ENCODE data around the gene NUP214.
A peak's percentile ranks its signal among the peaks of the same experiment; 100 is the strongest.
"Not testable (repeated sequence)": the region's sequence is repeated elsewhere in the genome, so short reads cannot be mapped to it uniquely, and the experiment has no call there.

Gene NUP214

DNA sequence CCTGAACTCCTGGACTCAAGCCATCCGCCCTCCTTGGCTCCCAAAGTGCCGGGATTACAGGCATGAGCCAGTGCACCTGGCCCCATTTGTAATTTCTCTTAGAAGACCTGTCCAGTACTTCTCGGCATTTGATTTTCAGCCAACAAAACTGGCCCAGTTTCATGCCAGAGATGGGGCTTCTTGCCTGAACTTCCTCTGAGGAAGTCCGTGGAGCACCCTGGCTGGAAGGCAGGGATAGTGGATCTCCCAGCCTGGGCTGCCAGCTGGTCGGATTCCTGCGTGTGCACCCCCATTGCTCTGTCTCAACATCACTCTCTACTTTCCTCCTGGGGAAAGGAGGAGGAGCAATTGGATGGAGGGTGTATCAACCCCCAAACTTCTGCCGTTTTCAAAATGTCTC, 111.9 kb downstream of the NUP214 start:
- no peaks in the 10 kb centered on the region for H3K9me3 ChIP-seq (ENCODE audit: control insufficient read depth, insufficient read depth, low read length)
- peaks cover 15% of the 10 kb centered on the region for H3K4me1 ChIP-seq (ENCODE audit: control insufficient read depth, insufficient read depth, low read length)
- peaks cover 31% of the 10 kb centered on the region for H3K36me3 ChIP-seq (ENCODE audit: control insufficient read depth, insufficient read depth, low read length)
- H3K4me3 ChIP-seq (ENCODE audit: low read depth, low read length), result no peak overlapping the region
- no peak overlapping the region for H3K9ac ChIP-seq (ENCODE audit: low read depth, low read length)
- H3K27ac ChIP-seq (ENCODE audit: low read depth, low read length), result no peak overlapping the region
- H3K27me3 ChIP-seq (ENCODE audit: control insufficient read depth, insufficient read depth, low read length), result no peaks in the 10 kb centered on the region

DNA sequence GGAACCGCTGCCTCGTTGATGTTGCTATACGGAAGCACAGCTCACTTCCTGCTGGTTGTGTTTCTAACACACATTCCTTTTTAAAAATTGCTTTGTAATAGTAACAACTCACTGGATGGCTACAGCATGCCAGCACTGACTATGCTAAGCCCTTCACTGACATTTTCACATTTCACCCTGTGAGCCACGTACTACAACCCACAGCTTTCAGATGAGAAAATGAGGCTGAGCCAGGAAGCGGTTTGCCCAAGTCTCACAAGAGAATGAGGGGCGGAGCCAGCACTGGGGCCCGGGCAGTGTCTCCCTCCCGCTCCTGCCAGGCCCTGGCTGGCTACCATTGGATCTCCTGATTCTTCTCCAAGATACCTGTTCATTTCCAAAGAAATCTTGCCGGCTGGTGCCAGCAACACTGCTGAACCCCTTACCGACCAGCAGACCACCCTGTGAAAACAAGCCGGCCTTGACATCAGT, 112.6 kb downstream of the NUP214 start:
- peaks cover 26% of the 10 kb centered on the region for H3K36me3 ChIP-seq (ENCODE audit: control insufficient read depth, insufficient read depth, low read length)
- H3K9ac ChIP-seq (ENCODE audit: low read depth, low read length), result no peak overlapping the region
- H3K9me3 ChIP-seq (ENCODE audit: control insufficient read depth, insufficient read depth, low read length), result no peaks in the 10 kb centered on the region
- peak overlapping the region; percentile 32 for H3K27ac ChIP-seq (ENCODE audit: low read depth, low read length)
- no peak overlapping the region for H3K4me3 ChIP-seq (ENCODE audit: low read depth, low read length)
- H3K4me1 ChIP-seq (ENCODE audit: control insufficient read depth, insufficient read depth, low read length), result peaks cover 15% of the 10 kb centered on the region
- H3K27me3 ChIP-seq (ENCODE audit: control insufficient read depth, insufficient read depth, low read length), result no peaks in the 10 kb centered on the region

DNA sequence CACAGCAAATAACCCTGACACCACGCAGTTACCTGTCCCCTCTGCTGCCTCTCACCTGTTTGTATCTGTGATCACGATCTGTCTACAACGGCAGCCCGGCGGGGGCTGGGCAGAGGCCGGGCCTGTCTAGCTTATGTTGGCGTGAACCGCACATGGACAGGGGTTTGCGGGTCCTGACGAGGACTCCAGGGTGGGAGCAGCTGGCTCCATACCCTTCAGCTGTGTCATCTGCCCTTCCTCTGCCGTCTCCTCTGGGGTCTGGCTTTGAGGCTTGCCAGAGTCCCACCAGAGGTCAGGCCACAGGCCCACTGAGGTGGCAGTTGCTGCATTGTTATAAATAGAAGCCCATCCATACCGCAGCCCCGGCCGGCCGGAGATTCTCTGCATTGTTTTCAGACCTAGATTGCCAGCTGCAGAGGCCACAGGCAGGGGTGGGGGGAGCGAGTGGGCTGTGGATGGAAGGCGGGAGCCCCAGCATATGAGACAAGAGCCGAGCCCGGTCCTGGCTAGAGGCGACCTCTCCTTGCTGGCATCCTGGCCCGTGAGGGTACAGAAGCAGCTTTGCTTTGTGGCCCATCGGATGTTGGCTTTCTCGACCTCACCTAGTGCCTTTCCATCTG, 113.1 kb downstream of the NUP214 start:
- peaks cover 15% of the 10 kb centered on the region for H3K4me1 ChIP-seq (ENCODE audit: control insufficient read depth, insufficient read depth, low read length)
- H3K9ac ChIP-seq (ENCODE audit: low read depth, low read length), result no peak overlapping the region
- no peaks in the 10 kb centered on the region for H3K27me3 ChIP-seq (ENCODE audit: control insufficient read depth, insufficient read depth, low read length)
- H3K9me3 ChIP-seq (ENCODE audit: control insufficient read depth, insufficient read depth, low read length), result no peaks in the 10 kb centered on the region
- H3K27ac ChIP-seq (ENCODE audit: low read depth, low read length), result peak overlapping the region; percentile 32
- H3K4me3 ChIP-seq (ENCODE audit: low read depth, low read length), result no peak overlapping the region
- H3K36me3 ChIP-seq (ENCODE audit: control insufficient read depth, insufficient read depth, low read length), result peaks cover 21% of the 10 kb centered on the region

DNA sequence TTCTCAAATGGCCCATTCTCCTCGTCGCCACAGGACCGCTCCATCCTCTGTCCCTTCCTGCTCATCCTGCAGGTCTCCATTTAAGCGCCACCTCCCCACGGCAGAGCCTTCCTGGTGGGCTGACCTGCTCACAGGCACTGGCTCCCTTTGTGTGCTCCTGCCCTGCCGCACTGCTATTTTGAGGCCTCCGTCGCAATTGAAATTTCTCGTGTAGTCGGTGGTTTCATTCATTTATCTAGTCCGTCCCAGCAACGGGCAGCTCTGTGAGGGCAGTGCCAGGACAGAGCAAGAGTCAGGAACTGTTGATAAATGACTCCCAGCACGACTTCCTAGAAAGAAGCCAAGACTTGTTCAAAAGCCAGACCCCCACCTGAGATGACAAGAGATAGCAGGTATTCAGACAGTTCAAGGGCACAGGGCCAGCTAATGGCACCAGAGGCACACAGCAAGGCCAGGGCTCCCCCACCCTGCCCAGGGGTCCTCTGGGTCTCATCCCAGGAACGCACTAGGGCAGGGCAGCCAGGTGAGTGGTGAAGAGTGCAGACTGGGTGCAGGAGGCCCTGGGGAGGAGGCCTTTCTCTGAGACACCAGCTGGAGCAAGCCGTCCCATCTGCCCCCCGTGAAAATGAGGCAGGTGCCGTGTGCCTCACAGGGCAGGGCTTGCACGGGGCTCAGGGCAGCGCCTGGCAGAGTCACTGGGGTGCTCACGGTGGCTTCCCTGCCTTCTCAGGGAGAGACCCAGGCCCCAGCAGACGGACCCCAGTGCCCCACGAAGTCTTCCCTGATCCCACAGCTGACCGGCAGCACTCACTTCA, 114.0 kb downstream of the NUP214 start:
- Histone ChIP-seq H3K4me3 (ENCODE audit: low read depth, low read length) (no peak overlapping the region), H3K9ac (ENCODE audit: low read depth, low read length) (no peak overlapping the region), H3K4me1 (ENCODE audit: control insufficient read depth, insufficient read depth, low read length) (peaks cover 15% of the 10 kb centered on the region), H3K36me3 (ENCODE audit: control insufficient read depth, insufficient read depth, low read length) (peaks cover 12% of the 10 kb centered on the region), H3K27ac (ENCODE audit: low read depth, low read length) (no peak overlapping the region), H3K9me3 (ENCODE audit: control insufficient read depth, insufficient read depth, low read length) (no peaks in the 10 kb centered on the region), H3K27me3 (ENCODE audit: control insufficient read depth, insufficient read depth, low read length) (no peaks in the 10 kb centered on the region)

DNA sequence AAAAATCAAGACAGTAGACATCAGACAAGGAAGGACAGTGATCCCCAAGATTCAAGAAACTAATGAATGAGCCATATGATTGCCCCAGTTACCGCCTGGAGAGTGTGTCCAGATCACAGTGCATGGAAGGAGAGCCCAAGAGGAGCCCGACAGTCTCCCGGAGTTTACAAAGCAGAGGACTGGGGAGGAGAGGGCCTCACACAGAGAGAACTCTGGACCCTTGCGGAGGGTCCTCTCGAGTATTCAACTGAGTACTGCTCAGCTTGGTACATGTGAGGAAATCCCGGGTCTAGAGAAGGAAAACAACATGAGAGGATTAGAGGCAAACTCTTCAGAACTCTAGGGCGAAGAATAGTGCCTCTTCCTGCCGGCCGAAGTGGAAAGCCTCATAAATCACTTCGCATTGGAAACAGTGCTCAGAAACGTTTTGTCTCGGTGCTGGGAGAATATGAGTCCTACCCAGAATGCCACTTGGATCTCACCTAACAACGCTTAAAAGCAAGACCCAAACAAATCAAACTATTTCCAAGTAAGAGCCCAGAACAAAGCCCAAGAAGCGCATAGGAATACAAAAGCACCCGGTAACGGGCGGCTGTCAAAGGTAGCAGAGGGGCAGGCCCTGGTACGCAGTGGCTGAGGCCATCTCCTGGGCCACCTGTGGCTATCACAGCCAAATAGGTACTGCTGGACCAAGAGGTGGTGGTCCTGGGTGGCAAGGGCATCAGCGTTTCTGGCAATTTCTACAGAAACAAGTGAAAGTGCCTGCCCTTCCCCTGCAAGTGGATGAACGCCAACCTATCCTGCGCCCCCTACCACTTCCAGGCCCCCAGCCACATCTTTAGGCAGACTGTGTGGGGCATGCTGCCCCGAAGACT, 114.9 kb downstream of the NUP214 start:
- H3K4me1 ChIP-seq (ENCODE audit: control insufficient read depth, insufficient read depth, low read length), result peaks cover 15% of the 10 kb centered on the region
- no peaks in the 10 kb centered on the region for H3K9me3 ChIP-seq (ENCODE audit: control insufficient read depth, insufficient read depth, low read length)
- H3K27me3 ChIP-seq (ENCODE audit: control insufficient read depth, insufficient read depth, low read length), result no peaks in the 10 kb centered on the region
- no peak overlapping the region for H3K4me3 ChIP-seq (ENCODE audit: low read depth, low read length)
- no peak overlapping the region for H3K9ac ChIP-seq (ENCODE audit: low read depth, low read length)
- H3K27ac ChIP-seq (ENCODE audit: low read depth, low read length), result no peak overlapping the region
- H3K36me3 ChIP-seq (ENCODE audit: control insufficient read depth, insufficient read depth, low read length), result peaks cover 4% of the 10 kb centered on the region; the same call in 1 of the 2 replicates

DNA sequence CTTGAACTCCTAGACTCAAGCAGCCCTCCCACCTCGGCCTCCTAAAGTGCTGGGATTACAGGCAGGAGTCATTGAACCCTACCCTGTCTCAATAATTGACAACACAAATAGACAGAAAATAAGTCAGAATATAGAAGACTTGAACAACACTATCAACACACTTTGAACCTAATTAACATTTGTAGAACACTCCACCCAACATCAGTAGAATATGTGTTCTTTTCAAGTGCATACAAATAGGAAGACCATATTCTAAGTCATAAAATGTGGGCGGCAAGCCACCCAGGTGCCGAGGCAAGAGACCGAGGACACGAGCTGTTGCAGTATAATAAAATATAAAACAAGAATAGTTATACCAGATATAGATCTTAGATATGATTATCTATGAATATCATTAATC, 118.9 kb downstream of the NUP214 start:
- H3K27me3 ChIP-seq (ENCODE audit: control insufficient read depth, insufficient read depth, low read length); H3K4me3 ChIP-seq (ENCODE audit: low read depth, low read length); H3K4me1 ChIP-seq (ENCODE audit: control insufficient read depth, insufficient read depth, low read length); H3K9me3 ChIP-seq (ENCODE audit: control insufficient read depth, insufficient read depth, low read length); H3K36me3 ChIP-seq (ENCODE audit: control insufficient read depth, insufficient read depth, low read length); H3K27ac ChIP-seq (ENCODE audit: low read depth, low read length); H3K9ac ChIP-seq (ENCODE audit: low read depth, low read length): not testable (repeated sequence)

DNA sequence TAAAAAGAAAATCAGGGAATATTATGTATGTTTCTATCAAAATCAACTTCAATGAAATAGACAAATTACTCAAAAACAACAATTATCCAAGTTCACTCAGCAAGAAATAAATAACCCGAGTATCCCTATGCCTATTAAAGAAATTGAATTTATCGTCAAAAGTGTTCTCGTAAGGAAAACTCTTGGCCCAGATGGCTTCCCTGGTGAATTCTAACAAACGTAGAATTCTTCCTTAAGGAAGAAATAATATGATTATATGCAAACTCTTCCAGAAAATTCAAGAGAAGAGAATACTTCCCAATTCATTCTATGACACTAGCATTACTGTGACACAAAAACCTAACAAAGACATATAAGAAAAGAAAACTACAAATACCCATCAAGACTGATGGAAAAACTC, 121.2 kb downstream of the NUP214 start:
- Histone ChIP-seq H3K36me3 (ENCODE audit: control insufficient read depth, insufficient read depth, low read length) (no peaks in the 10 kb centered on the region), H3K27ac (ENCODE audit: low read depth, low read length) (no peak overlapping the region), H3K9ac (ENCODE audit: low read depth, low read length) (no peak overlapping the region), H3K4me1 (ENCODE audit: control insufficient read depth, insufficient read depth, low read length) (no peaks in the 10 kb centered on the region), H3K4me3 (ENCODE audit: low read depth, low read length) (no peak overlapping the region), H3K27me3 (ENCODE audit: control insufficient read depth, insufficient read depth, low read length) (no peaks in the 10 kb centered on the region), H3K9me3 (ENCODE audit: control insufficient read depth, insufficient read depth, low read length) (no peaks in the 10 kb centered on the region)

DNA sequence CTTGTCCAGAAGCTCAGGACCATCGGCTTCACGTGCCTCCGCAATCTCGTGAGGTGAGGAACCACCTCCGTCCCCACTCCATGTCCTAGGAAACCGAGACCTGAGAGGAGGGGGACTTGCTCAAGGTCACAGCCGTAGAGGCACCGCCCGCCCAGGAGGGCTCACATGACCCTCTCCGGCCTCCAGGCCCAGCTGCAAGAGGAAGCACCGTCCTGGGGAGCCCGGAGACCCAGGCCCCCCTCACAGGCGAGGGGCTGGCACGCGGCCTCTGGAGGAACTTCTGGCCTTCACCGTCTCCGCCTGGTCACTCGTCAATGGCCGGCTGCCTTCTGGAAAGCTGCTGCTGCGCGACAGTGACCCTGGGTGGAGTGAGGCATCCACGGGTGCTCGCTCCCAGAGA, 126.7 kb downstream of the NUP214 start:
- no peaks in the 10 kb centered on the region for H3K27me3 ChIP-seq (ENCODE audit: control insufficient read depth, insufficient read depth, low read length)
- H3K4me3 ChIP-seq (ENCODE audit: low read depth, low read length), result no peak overlapping the region
- no peak overlapping the region for H3K27ac ChIP-seq (ENCODE audit: low read depth, low read length)
- H3K9ac ChIP-seq (ENCODE audit: low read depth, low read length), result no peak overlapping the region
- H3K36me3 ChIP-seq (ENCODE audit: control insufficient read depth, insufficient read depth, low read length), result no peaks in the 10 kb centered on the region
- 0 out of 2 replicates have a peak, but pooled peaks cover 6% of the 10 kb centered on the region for H3K4me1 ChIP-seq (ENCODE audit: control insufficient read depth, insufficient read depth, low read length)
- no peaks in the 10 kb centered on the region for H3K9me3 ChIP-seq (ENCODE audit: control insufficient read depth, insufficient read depth, low read length)

DNA sequence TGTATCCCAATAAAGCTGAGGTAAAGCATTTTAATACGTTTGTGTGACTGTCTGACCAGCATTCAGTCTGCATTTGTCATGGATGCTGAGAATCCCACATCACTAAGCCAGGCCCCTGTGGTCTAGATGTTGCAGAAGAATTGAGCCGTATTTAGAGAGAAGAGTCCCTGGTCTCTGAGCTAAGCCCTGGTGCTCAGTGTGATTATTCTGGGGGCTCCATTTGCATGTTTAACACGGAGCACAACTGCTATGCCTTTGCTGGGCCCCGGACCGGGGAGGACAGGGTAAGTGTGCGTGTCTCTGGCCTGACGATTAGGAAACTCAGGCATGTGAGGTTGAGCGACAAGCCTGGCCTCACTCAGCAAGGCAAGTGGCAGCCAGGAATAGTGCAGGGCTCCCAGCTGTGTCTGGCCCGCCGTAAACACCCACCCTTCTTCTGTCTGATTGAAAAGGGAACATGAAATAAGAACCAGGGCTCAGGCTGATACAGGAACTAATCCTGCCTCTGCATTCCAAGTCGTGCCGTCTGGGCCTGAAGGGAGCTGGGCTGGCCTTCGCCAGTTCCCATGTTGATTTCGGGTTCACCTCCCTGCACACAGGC, 128.6 kb downstream of the NUP214 start:
- Histone ChIP-seq H3K9me3 (ENCODE audit: control insufficient read depth, insufficient read depth, low read length) (no peaks in the 10 kb centered on the region), H3K4me3 (ENCODE audit: low read depth, low read length) (no peak overlapping the region), H3K9ac (ENCODE audit: low read depth, low read length) (no peak overlapping the region), H3K36me3 (ENCODE audit: control insufficient read depth, insufficient read depth, low read length) (no peaks in the 10 kb centered on the region), H3K4me1 (ENCODE audit: control insufficient read depth, insufficient read depth, low read length) (0 out of 2 replicates have a peak, but pooled peaks cover 6% of the 10 kb centered on the region), H3K27me3 (ENCODE audit: control insufficient read depth, insufficient read depth, low read length) (no peaks in the 10 kb centered on the region), H3K27ac (ENCODE audit: low read depth, low read length) (no peak overlapping the region)

DNA sequence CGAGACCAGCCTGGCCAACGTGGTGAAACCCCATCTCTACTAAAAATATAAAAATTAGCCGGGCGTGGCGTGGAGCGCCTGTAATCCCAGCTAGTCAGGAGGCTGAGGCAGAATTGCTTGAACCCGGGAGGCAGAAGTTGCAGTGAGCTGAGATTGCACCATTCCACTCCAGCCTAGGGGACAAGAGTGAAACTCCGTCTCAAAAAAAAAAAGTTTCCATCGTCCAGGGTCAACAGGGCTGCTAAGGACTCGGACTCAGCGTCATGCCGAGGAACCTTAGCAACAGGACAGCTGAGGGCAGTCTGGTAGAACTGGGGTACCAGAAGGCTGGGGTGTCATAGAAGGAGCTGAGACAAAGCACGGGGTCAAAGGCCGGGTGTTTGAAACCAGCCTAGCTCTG, 129.2 kb downstream of the NUP214 start:
- Histone ChIP-seq H3K27ac (ENCODE audit: low read depth, low read length) (no peak overlapping the region), H3K4me3 (ENCODE audit: low read depth, low read length) (no peak overlapping the region), H3K4me1 (ENCODE audit: control insufficient read depth, insufficient read depth, low read length) (0 out of 2 replicates have a peak, but pooled peaks cover 6% of the 10 kb centered on the region), H3K9me3 (ENCODE audit: control insufficient read depth, insufficient read depth, low read length) (no peaks in the 10 kb centered on the region), H3K27me3 (ENCODE audit: control insufficient read depth, insufficient read depth, low read length) (no peaks in the 10 kb centered on the region), H3K36me3 (ENCODE audit: control insufficient read depth, insufficient read depth, low read length) (no peaks in the 10 kb centered on the region), H3K9ac (ENCODE audit: low read depth, low read length) (no peak overlapping the region)

All from HUES48 (cell line).